ENCODE data around the gene SAT1.

GRCh38 chrX:23790155-23790497 is 7.2 kb downstream of the SAT1 start:
- TF ChIP-seq CTCF (IDR thresholded peaks at IDR 0.05) (no peak), POLR2A (IDR thresholded peaks at IDR 0.05) (no peak)
